NCI-H146 treated with DMSO at 0.1 percent for 48 hours (cell line): ENCODE measurements around the gene BMP10.
A peak's percentile ranks its signal among the peaks of the same experiment; 100 is the strongest.

ENCODE experiments used
- DNase-seq: peaks from one replicate; lab custom pipeline; 2025; ENCODE audit not compliant: unreplicated experiment; lab: John Stamatoyannopoulos, UW

BMP10 gene

GRCh38 chr2:68871159-68871764 lies at the start of gene BMP10:
TSS of gene BMP10 (minus strand) at chr2:68871397. CDS start at chr2:68871358, 39 bp downstream.
- no peak for DNase-seq

GRCh38 chr2:68920481-68921170 lies 49.4 kb upstream of the BMP10 start:
- no peak for DNase-seq

GRCh38 chr2:68918497-68918896 lies 47.3 kb upstream of the BMP10 start:
- DNase-seq, result no peak

- no peak for DNase-seq
Measured at GRCh38 chr2:68917034-68917718, 46.0 kb upstream of the BMP10 start.

- no peak for DNase-seq
Measured at GRCh38 chr2:68916226-68916625, 45.0 kb upstream of the BMP10 start.

GRCh38 chr2:68915393-68915792 lies 44.2 kb upstream of the BMP10 start:
- no peak for DNase-seq

- DNase-seq, result no peak
Measured at GRCh38 chr2:68913359-68913758, 42.2 kb upstream of the BMP10 start.

GRCh38 chr2:68912732-68913131 lies 41.5 kb upstream of the BMP10 start:
- no peak for DNase-seq

GRCh38 chr2:68912111-68912510 lies 40.9 kb upstream of the BMP10 start:
- no peak for DNase-seq

GRCh38 chr2:68911709-68912108 lies 40.5 kb upstream of the BMP10 start:
- no peak for DNase-seq

GRCh38 chr2:68911246-68911645 lies 40.0 kb upstream of the BMP10 start:
- no peak for DNase-seq

- peak; percentile 61 for DNase-seq
Measured at GRCh38 chr2:68909793-68910674, 38.8 kb upstream of the BMP10 start.

- peak; percentile 88 for DNase-seq
Measured at GRCh38 chr2:68908392-68908970, 37.3 kb upstream of the BMP10 start.

GRCh38 chr2:68907920-68908253 lies 36.7 kb upstream of the BMP10 start:
- no peak for DNase-seq

GRCh38 chr2:68907232-68907919 lies 36.2 kb upstream of the BMP10 start:
- DNase-seq, result no peak

- DNase-seq, result no peak
Measured at GRCh38 chr2:68906716-68907115, 35.5 kb upstream of the BMP10 start.

GRCh38 chr2:68905116-68905515 lies 33.9 kb upstream of the BMP10 start:
- no peak for DNase-seq

GRCh38 chr2:68901561-68901960 lies 30.4 kb upstream of the BMP10 start:
- DNase-seq, result no peak

GRCh38 chr2:68901199-68901514 lies 30.0 kb upstream of the BMP10 start:
- DNase-seq, result no peak

GRCh38 chr2:68900496-68901198 lies 29.4 kb upstream of the BMP10 start:
- DNase-seq, result no peak
